SK-N-SH (cell line): ENCODE data around the gene CT45A1.
"Not testable (repeated sequence)": the region's sequence is repeated elsewhere in the genome, so short reads cannot be mapped to it uniquely, and the experiment has no call there.

ENCODE experiments used
- CTCF ChIP-seq: fragments of 200-600 bp; sonication (generic); IDR thresholded peaks from 2 replicates; pipeline ENCODE4 v1.6.1; 2017; ENCODE audit warnings: antibody characterized with exemption, mild to moderate bottlenecking, moderate library complexity
- ELF1 ChIP-seq: IDR thresholded peaks from 2 replicates; pipeline ENCODE4 v1.4.0; 2012
- EZH2phosphoT487 ChIP-seq: fragments of 200-600 bp; sonication (generic); IDR thresholded peaks from 2 replicates; pipeline ENCODE4 v1.6.1; 2017; ENCODE audit warnings: low read depth, mixed run types, mild to moderate bottlenecking, antibody characterized with exemption, moderate library complexity, borderline replicate concordance
- JUND ChIP-seq: IDR thresholded peaks from 2 replicates; pipeline ENCODE4 v1.4.0; 2012
- MAX ChIP-seq: IDR thresholded peaks from 2 replicates; pipeline ENCODE4 v1.4.0; 2012; ENCODE audit warnings: low read depth
- PBX3 ChIP-seq: IDR thresholded peaks from 2 replicates; pipeline ENCODE4; 2012
- REST ChIP-seq: IDR thresholded peaks from 2 replicates; pipeline ENCODE4 v1.6.1; 2012; ENCODE audit warnings: mild to moderate bottlenecking, low read depth, low read length, moderate library complexity
- RXRA ChIP-seq: IDR thresholded peaks from 2 replicates; pipeline ENCODE4 v1.4.0; 2012; ENCODE audit warnings: low read depth, mild to moderate bottlenecking, borderline replicate concordance
- SIN3A ChIP-seq: IDR thresholded peaks from 2 replicates; pipeline ENCODE4 v1.6.1; 2012; ENCODE audit warnings: low read depth, mild to moderate bottlenecking, low read length, moderate library complexity, borderline replicate concordance
- TAF1 ChIP-seq: IDR thresholded peaks from 2 replicates; pipeline ENCODE4 v1.6.1; 2012; ENCODE audit warnings: low read depth, mild to moderate bottlenecking, low read length, moderate library complexity, borderline replicate concordance
- YY1 ChIP-seq: IDR thresholded peaks from 2 replicates; pipeline ENCODE4 v1.4.0; 2012; ENCODE audit warnings: low read depth, mild to moderate bottlenecking

- TF ChIP-seq CTCF: peak; percentile 39
- TF ChIP-seq PBX3, REST, MAX, JUND, YY1, RXRA, TAF1, SIN3A, EZH2phosphoT487, ELF1: not testable (repeated sequence)
Observed at GRCh38 chrX:135713183-135713689, at the start of gene CT45A1.
